Frontal cortex (tissue), 4 donors: ENCODE data around the gene RGS3. TPM values are rescaled to one million over a fixed set of nuclear protein-coding genes. Genes with fewer than 3 reads are reported as not detected.

ENCODE experiments used
- DNase-seq, 2 donors: peaks; one replicate each; pipeline ENCODE4 v3.0.0; 2012; ENCODE audit warnings: low spot score in 2 of 2
- FAIRE-seq: peaks from 2 replicates; lab custom pipeline; 2012; peaks lifted over from hg19 to GRCh38; lab: Jason Lieb, UNC
- total RNA-seq: library from RNA; depleted of rRNA; stranded (reverse); fragments of >200 nt; gene quantifications from one replicate; pipeline ENCODE4 v1.2.3, GENCODE V29; 2014
- donor health status: control.
- donor health status: control.
- donor health status: control.

Gene RGS3
- total RNA-seq, 1 donor from 2014 or later, result 11.4 TPM

- DNase-seq (no peak), FAIRE-seq (no peak)
Measured at GRCh38 chr9:113622600-113623400, 159.3 kb downstream of the RGS3 start.

GRCh38 chr9:113623851-113624485 lies 160.4 kb downstream of the RGS3 start:
- FAIRE-seq (no peak), DNase-seq (no peak)

GRCh38 chr9:113624721-113625120 lies 161.2 kb downstream of the RGS3 start:
- FAIRE-seq (no peak), DNase-seq (no peak)

GRCh38 chr9:113625486-113625885 lies 162.0 kb downstream of the RGS3 start:
- DNase-seq (no peak), FAIRE-seq (no peak)

- no peak for FAIRE-seq
Measured at GRCh38 chr9:113626735-113627495, 163.4 kb downstream of the RGS3 start.

GRCh38 chr9:113628621-113629020 lies 165.1 kb downstream of the RGS3 start:
- FAIRE-seq, result no peak
- no peak for DNase-seq

More at GRCh38 chr9:113626735-113627495, 163.4 kb downstream of the RGS3 start:
- DNase-seq, result no peak

- no peak for DNase-seq
- FAIRE-seq, result no peak
Measured at GRCh38 chr9:113630386-113631136, 167.0 kb downstream of the RGS3 start.

GRCh38 chr9:113631137-113631765 lies 167.7 kb downstream of the RGS3 start:
- DNase-seq (no peak), FAIRE-seq (no peak)

- no peak for FAIRE-seq
- DNase-seq, result no peak
Measured at GRCh38 chr9:113631871-113632665, 168.5 kb downstream of the RGS3 start.

- FAIRE-seq (no peak), DNase-seq (no peak)
Measured at GRCh38 chr9:113632776-113633590, 169.5 kb downstream of the RGS3 start.

GRCh38 chr9:113633782-113634595 lies 170.5 kb downstream of the RGS3 start:
- FAIRE-seq (no peak), DNase-seq (no peak)

GRCh38 chr9:113634596-113635515 lies 171.3 kb downstream of the RGS3 start:
- FAIRE-seq (no peak), DNase-seq (no peak)

- FAIRE-seq (no peak), DNase-seq (no peak)
Measured at GRCh38 chr9:113635586-113635985, 172.1 kb downstream of the RGS3 start.

- DNase-seq, result no peak
- no peak for FAIRE-seq
Measured at GRCh38 chr9:113636165-113636564, 172.6 kb downstream of the RGS3 start.

- FAIRE-seq (no peak), DNase-seq (no peak)
Measured at GRCh38 chr9:113636693-113637092, 173.2 kb downstream of the RGS3 start.

- no peak for FAIRE-seq
Measured at GRCh38 chr9:113638490-113638889, 175.0 kb downstream of the RGS3 start.

More at GRCh38 chr9:113638490-113638889, 175.0 kb downstream of the RGS3 start:
- no peak for DNase-seq
